ENCODE measurements around the gene L3MBTL2. TPM values are rescaled to one million over a fixed set of nuclear protein-coding genes. Genes with fewer than 3 reads are reported as not detected.
A peak's percentile ranks its signal among the peaks of the same experiment; 100 is the strongest.

The L3MBTL2 gene
- total RNA-seq, 2 experiments from 2014 or later, result 19.4 to 22.3 TPM

GRCh38 chr22:41237707-41238569 is 32.8 kb downstream of the L3MBTL2 start:
- Mint-ChIP-seq H3K27me3 (ENCODE audit: low read depth) (no peaks in the 10 kb centered on the region), H3K4me1 (ENCODE audit: low read depth) (peaks cover 9% of the 10 kb centered on the region), H3K9me3 (no peaks in the 10 kb centered on the region), H3K27ac (no peak overlapping the region), H3K4me3 (peak overlapping the region; percentile 45), H3K36me3 (ENCODE audit: low read depth) (no peaks in the 10 kb centered on the region)
- peak; percentile 91 for DNase-seq
- CTCF ChIA-PET, result interaction anchor here (0.6 to 4.9 kb wide), 40 partner anchors 9 to 583 kb away, joined by 3 to 97 read pairs (median 4); partner anchors contain the start of gene RBX1
- intact Hi-C loops (cut with micrococcal nuclease), result loop anchor here (1.0 kb wide), 3 partner anchors 21 to 316 kb away; no protein-coding TSS in a partner anchor

GRCh38 chr22:41238570-41239442 is 33.7 kb downstream of the L3MBTL2 start:
- Mint-ChIP-seq H3K4me1 (ENCODE audit: low read depth) (peaks cover 9% of the 10 kb centered on the region), H3K27me3 (ENCODE audit: low read depth) (no peaks in the 10 kb centered on the region), H3K4me3 (peak overlapping the region; percentile 46), H3K27ac (no peak overlapping the region), H3K36me3 (ENCODE audit: low read depth) (no peaks in the 10 kb centered on the region), H3K9me3 (no peaks in the 10 kb centered on the region)
- intact Hi-C loops (cut with micrococcal nuclease), result no loop called here
- no peak for DNase-seq
- CTCF ChIA-PET, result interaction anchor here (0.9 to 4.9 kb wide), 8 partner anchors 8 to 584 kb away, joined by 3 to 97 read pairs (median 6); no protein-coding TSS in a partner anchor

GRCh38 chr22:41239443-41240128 is 34.5 kb downstream of the L3MBTL2 start:
- Mint-ChIP-seq H3K9me3 (no peaks in the 10 kb centered on the region), H3K27me3 (ENCODE audit: low read depth) (no peaks in the 10 kb centered on the region), H3K4me1 (ENCODE audit: low read depth) (peaks cover 9% of the 10 kb centered on the region), H3K4me3 (peak overlapping the region; percentile 46), H3K36me3 (ENCODE audit: low read depth) (no peaks in the 10 kb centered on the region), H3K27ac (no peak overlapping the region)
- CTCF ChIA-PET, result interaction anchor here (0.5 kb wide), 1 partner anchor 258 kb away, joined by 3 read pairs; no protein-coding TSS in a partner anchor
- no peak for DNase-seq
- intact Hi-C loops (cut with micrococcal nuclease), result no loop called here

- H3K27me3 Mint-ChIP-seq (ENCODE audit: low read depth), result no peaks in the 10 kb centered on the region
- H3K4me1 Mint-ChIP-seq (ENCODE audit: low read depth), result peaks cover 9% of the 10 kb centered on the region
- H3K36me3 Mint-ChIP-seq (ENCODE audit: low read depth), result no peaks in the 10 kb centered on the region
- intact Hi-C loops (cut with micrococcal nuclease), result no loop called here
- no peak within 1 kb of the TSS for H3K4me3 Mint-ChIP-seq
- no peaks in the 10 kb centered on the region for H3K9me3 Mint-ChIP-seq
- H3K27ac Mint-ChIP-seq, result no peak within 1 kb of the TSS
- DNase-seq, result no peak
- CTCF ChIA-PET, result no interaction called here
These were observed 35.4 kb downstream of the L3MBTL2 start, which contains the start of gene CHADL for GRCh38 chr22:41240377-41241132. Gene CHADL (minus strand): TSS chr22:41240931. CDS start chr22:41240881, 50 bp downstream.

- H3K27ac Mint-ChIP-seq, result no peak overlapping the region
- H3K4me3 Mint-ChIP-seq, result no peak overlapping the region
These were observed 36.1 kb downstream of the L3MBTL2 start for GRCh38 chr22:41241133-41241676.

GRCh38 chr22:41242396-41243117 is 37.4 kb downstream of the L3MBTL2 start:
- no peaks in the 10 kb centered on the region for H3K27me3 Mint-ChIP-seq (ENCODE audit: low read depth)
- no peaks in the 10 kb centered on the region for H3K9me3 Mint-ChIP-seq
- peaks cover 6% of the 10 kb centered on the region for H3K36me3 Mint-ChIP-seq (ENCODE audit: low read depth)
- no peak overlapping the region for H3K4me3 Mint-ChIP-seq
- CTCF ChIA-PET, result interaction anchor here (0.6 kb wide), 1 partner anchor 37 kb away, joined by 4 read pairs; no protein-coding TSS in a partner anchor
- DNase-seq, result no peak
- intact Hi-C loops (cut with micrococcal nuclease), result no loop called here
- H3K27ac Mint-ChIP-seq, result no peak overlapping the region
- H3K4me1 Mint-ChIP-seq (ENCODE audit: low read depth), result peaks cover 2% of the 10 kb centered on the region

More at GRCh38 chr22:41241133-41241676, 36.1 kb downstream of the L3MBTL2 start:
- peaks cover 9% of the 10 kb centered on the region for H3K4me1 Mint-ChIP-seq (ENCODE audit: low read depth)
- no peaks in the 10 kb centered on the region for H3K9me3 Mint-ChIP-seq
- intact Hi-C loops (cut with micrococcal nuclease), result no loop called here
- no peaks in the 10 kb centered on the region for H3K27me3 Mint-ChIP-seq (ENCODE audit: low read depth)
- CTCF ChIA-PET, result no interaction called here
- DNase-seq, result no peak
- no peaks in the 10 kb centered on the region for H3K36me3 Mint-ChIP-seq (ENCODE audit: low read depth)

DNA sequence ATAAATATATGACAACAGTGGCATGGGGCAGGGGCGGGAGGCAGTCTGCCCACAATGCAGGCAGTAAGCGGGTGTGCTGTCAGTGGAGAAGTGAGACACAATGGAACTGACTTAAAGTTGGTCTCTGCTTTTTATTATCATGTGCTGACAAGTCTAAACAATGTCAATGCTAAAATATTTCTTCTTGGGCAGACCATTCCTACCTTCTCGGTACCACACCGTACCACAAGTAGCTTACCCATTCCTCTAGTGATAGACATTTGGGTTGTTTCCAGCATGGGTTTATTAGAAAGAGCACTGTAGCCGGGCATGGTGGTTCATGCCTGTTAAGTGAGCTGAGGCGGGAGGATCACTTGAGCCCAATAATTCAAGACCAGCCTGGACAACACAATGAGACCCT is 38.2 kb downstream of the L3MBTL2 start:
- H3K4me1 Mint-ChIP-seq (ENCODE audit: low read depth), result peaks cover 2% of the 10 kb centered on the region
- H3K4me3 Mint-ChIP-seq, result no peak overlapping the region
- CTCF ChIA-PET, result interaction anchor here (0.6 to 1.2 kb wide), 2 partner anchors 31 to 36 kb away, joined by 4 read pairs; no protein-coding TSS in a partner anchor
- H3K27ac Mint-ChIP-seq, result peak overlapping the region; percentile 12
- H3K9me3 Mint-ChIP-seq, result no peaks in the 10 kb centered on the region
- peaks cover 9% of the 10 kb centered on the region for H3K36me3 Mint-ChIP-seq (ENCODE audit: low read depth)
- no peak for DNase-seq
- H3K27me3 Mint-ChIP-seq (ENCODE audit: low read depth), result no peaks in the 10 kb centered on the region
- intact Hi-C loops (cut with micrococcal nuclease), result no loop called here

DNA sequence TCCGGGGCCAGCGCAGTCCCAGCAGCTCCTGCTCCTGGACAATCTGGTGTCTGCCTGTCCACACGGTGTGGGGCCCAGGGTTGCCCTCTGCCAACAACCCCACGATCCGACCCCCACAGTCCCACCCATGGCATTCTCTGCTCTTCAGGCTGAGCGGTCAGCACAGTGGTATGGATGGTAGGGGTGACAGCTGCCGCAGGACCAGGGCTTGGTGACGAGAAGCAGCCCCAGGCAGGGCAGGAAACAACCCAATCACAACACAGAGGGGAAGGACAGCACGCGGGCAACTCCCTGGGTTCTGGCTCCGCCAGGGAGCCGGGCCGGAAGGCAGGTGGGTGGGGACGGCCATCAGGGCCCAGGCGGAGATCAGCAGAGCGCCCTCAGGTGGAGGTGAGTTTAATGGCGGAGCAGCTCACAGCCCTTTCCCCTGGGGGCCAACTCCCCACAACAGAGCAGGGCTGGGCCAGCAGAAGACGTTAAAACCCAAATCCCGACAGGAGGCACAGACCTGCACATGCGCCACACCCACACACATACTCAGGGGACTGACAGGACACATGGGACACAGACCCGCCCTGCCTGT is 40.9 kb downstream of the L3MBTL2 start:
- Mint-ChIP-seq H3K4me1 (ENCODE audit: low read depth) (no peaks in the 10 kb centered on the region), H3K27ac (no peak overlapping the region), H3K9me3 (no peaks in the 10 kb centered on the region), H3K36me3 (ENCODE audit: low read depth) (peaks cover 23% of the 10 kb centered on the region), H3K27me3 (ENCODE audit: low read depth) (no peaks in the 10 kb centered on the region), H3K4me3 (no peak overlapping the region)
- intact Hi-C loops (cut with micrococcal nuclease), result no loop called here
- CTCF ChIA-PET, result interaction anchor here (2.4 kb wide), 1 partner anchor 8 kb away, joined by 11 read pairs; no protein-coding TSS in a partner anchor
- no peak for DNase-seq

DNA sequence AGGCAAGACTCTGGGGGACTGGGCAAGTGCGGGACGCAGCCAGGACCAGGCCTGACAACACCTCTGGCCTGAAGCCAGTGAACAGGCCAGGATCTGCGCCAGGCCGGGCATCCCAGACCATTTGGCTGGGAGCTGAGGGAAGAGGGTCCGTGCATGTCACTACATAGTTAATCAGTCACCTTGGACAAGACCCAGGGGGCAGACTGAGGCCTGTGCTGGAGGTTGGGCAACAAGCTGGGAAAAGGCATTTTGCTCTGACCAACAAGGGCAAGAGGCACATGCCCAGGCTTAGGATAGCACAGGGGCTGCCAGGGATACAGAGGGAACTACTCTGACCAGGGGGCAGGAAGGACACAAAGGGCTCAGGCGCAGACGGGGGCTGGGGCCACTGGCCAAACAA is 42.6 kb downstream of the L3MBTL2 start:
- no peak overlapping the region for H3K4me3 Mint-ChIP-seq
- no peak overlapping the region for H3K27ac Mint-ChIP-seq
- no peaks in the 10 kb centered on the region for H3K4me1 Mint-ChIP-seq (ENCODE audit: low read depth)

DNA sequence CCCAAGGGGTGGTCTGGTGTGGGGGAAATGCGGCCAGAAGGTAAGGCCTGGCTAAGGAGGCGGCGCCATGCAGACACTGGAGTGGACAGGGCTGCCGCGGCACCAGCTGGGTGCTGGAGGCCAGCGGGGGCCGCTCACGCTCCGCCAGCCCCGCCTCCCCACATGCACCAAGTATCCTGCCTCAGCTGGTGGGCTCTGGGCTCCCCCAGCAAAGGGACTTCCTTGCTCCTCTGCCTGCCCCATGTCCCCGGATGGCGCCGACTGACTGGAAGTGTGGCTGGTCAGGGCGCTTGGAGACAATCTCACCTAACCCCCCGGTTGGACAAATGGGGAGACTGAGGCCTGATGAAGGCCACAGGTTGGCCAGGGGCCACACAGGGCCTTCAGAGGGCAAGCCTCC is 43.2 kb downstream of the L3MBTL2 start:
- no peak for DNase-seq
- peaks cover 32% of the 10 kb centered on the region for H3K36me3 Mint-ChIP-seq (ENCODE audit: low read depth)

More for the DNA sequence above, 42.6 kb downstream of the L3MBTL2 start:
- Mint-ChIP-seq H3K36me3 (ENCODE audit: low read depth) (peaks cover 29% of the 10 kb centered on the region), H3K9me3 (no peaks in the 10 kb centered on the region), H3K27me3 (ENCODE audit: low read depth) (no peaks in the 10 kb centered on the region)
- intact Hi-C loops (cut with micrococcal nuclease), result no loop called here
- DNase-seq, result no peak
- CTCF ChIA-PET, result interaction anchor here (0.6 to 2.4 kb wide), 3 partner anchors 10 to 143 kb away, joined by 3 to 11 read pairs (median 4); no protein-coding TSS in a partner anchor

More for the DNA sequence above, 43.2 kb downstream of the L3MBTL2 start:
- no peak overlapping the region for H3K27ac Mint-ChIP-seq
- intact Hi-C loops (cut with micrococcal nuclease), result no loop called here
- H3K4me3 Mint-ChIP-seq, result no peak overlapping the region
- CTCF ChIA-PET, result interaction anchor here (0.6 to 2.4 kb wide), 2 partner anchors 11 to 64 kb away, joined by 3 to 11 read pairs; no protein-coding TSS in a partner anchor
- no peaks in the 10 kb centered on the region for H3K9me3 Mint-ChIP-seq
- no peaks in the 10 kb centered on the region for H3K4me1 Mint-ChIP-seq (ENCODE audit: low read depth)
- H3K27me3 Mint-ChIP-seq (ENCODE audit: low read depth), result no peaks in the 10 kb centered on the region
